BJ (cell line): ENCODE results near the gene TSPY10. TPM values are rescaled to one million over a fixed set of nuclear protein-coding genes. Genes with fewer than 3 reads are reported as not detected.
"Not testable (repeated sequence)": the region's sequence is repeated elsewhere in the genome, so short reads cannot be mapped to it uniquely, and the experiment has no call there.

ENCODE experiments used
- CTCF ChIA-PET: fragments of 350-600 bp; formaldehyde crosslinking; extraction: SDS; loops from one replicate; lab custom pipeline; 2021; ENCODE audit warnings: antibody characterized with exemption, inconsistent platforms; lab: Yijun Ruan, JAX
- POLR2A ChIA-PET: fragments of 300-600 bp; sonication (Branson Sonifier 250); formaldehyde crosslinking; extraction: SDS; loops from one replicate; lab custom pipeline; 2021; ENCODE audit warnings: antibody characterized with exemption; lab: Charles Lee
- DNase-seq: peaks from one replicate; pipeline ENCODE4 v3.0.0-alpha.2; 2011; ENCODE audit warnings: low read depth
- H3K27me3 ChIP-seq: 2 replicates; pipeline ENCODE4 v1.6.0; 2011; ENCODE audit warnings: low read length; ENCODE audit not compliant: control insufficient read depth, insufficient read depth
- H3K36me3 ChIP-seq: 2 replicates; pipeline ENCODE4 v1.5.1; 2011; ENCODE audit warnings: low read length; ENCODE audit not compliant: control insufficient read depth, insufficient read depth
- H3K4me3 ChIP-seq: 2 replicates; pipeline ENCODE4 v1.5.1; 2011; ENCODE audit warnings: low read depth, mild to moderate bottlenecking, control low read depth, low read length
- polyA minus RNA-seq: library from RNA; depleted of rRNA, polyadenylated mRNA; stranded (reverse); fragments of >200 nt; gene quantifications from 2 replicates; pipeline ENCODE4 v1.2.3, GENCODE V29; 2011; rRNA and poly(A)+ RNA removed
- polyA plus RNA-seq: library from polyadenylated mRNA; depleted of rRNA; stranded (reverse); fragments of >200 nt; gene quantifications from 2 replicates; pipeline ENCODE4 v1.2.3, GENCODE V29; 2011; rRNA removed

Gene TSPY10
- not detected in 2 replicates for polyA plus RNA-seq
- polyA minus RNA-seq: not detected in 2 replicates

- H3K27me3 ChIP-seq, POLR2A ChIA-PET, H3K4me3 ChIP-seq, DNase-seq, CTCF ChIA-PET, H3K36me3 ChIP-seq: not testable (repeated sequence)
These were observed at the start of gene TSPY10 for GRCh38 chrY:9527580-9527979. Gene TSPY10, plus strand, starts transcription at chrY:9527880. Its CDS starts 46 bp downstream, at chrY:9527926.

GRCh38 chrY:9486967-9487366 lies 40.7 kb upstream of the TSPY10 start, which contains the start of gene TSPY9:
Gene TSPY9, plus strand, starts transcription at chrY:9487267. Its CDS starts 46 bp downstream, at chrY:9487313.
- DNase-seq, H3K27me3 ChIP-seq, H3K36me3 ChIP-seq, H3K4me3 ChIP-seq, POLR2A ChIA-PET, CTCF ChIA-PET: not testable (repeated sequence)

GRCh38 chrY:9504396-9504795 lies 23.3 kb upstream of the TSPY10 start:
- DNase-seq, H3K36me3 ChIP-seq, CTCF ChIA-PET, H3K27me3 ChIP-seq, POLR2A ChIA-PET, H3K4me3 ChIP-seq: not testable (repeated sequence)

- H3K36me3 ChIP-seq, DNase-seq, H3K27me3 ChIP-seq, CTCF ChIA-PET, H3K4me3 ChIP-seq, POLR2A ChIA-PET: not testable (repeated sequence)
These were observed 11.4 kb upstream of the TSPY10 start for GRCh38 chrY:9516287-9516686.

Other genes with a start within 250 kb of the TSPY10 start
- gene TSPY4, start 190.4 kb upstream of the TSPY10 start, polyA plus RNA-seq: not detected in 2 replicates
- gene TSPY8, start 170.1 kb upstream of the TSPY10 start, polyA plus RNA-seq: not detected in 2 replicates
- gene TSPY3, start 129.5 kb upstream of the TSPY10 start, polyA plus RNA-seq: not detected in 2 replicates
- gene TSPY1, start 60.9 kb upstream of the TSPY10 start, polyA plus RNA-seq: not detected in 2 replicates
- not detected in 2 replicates for gene TSPY9, start 40.6 kb upstream of the TSPY10 start, polyA plus RNA-seq